ENCODE results near the gene PDE3A.

PDE3A gene

GRCh38 chr12:20507711-20508110 is 139.4 kb downstream of the PDE3A start:
- Mint-ChIP-seq H3K4me1 (peaks cover 8% of the 10 kb centered on the region), H3K27me3 (no peaks in the 10 kb centered on the region), H3K27ac (no peak overlapping the region), H3K4me3 (no peak overlapping the region), H3K9me3 (no peaks in the 10 kb centered on the region)
- no peak for DNase-seq
- no peak for ATAC-seq

DNA sequence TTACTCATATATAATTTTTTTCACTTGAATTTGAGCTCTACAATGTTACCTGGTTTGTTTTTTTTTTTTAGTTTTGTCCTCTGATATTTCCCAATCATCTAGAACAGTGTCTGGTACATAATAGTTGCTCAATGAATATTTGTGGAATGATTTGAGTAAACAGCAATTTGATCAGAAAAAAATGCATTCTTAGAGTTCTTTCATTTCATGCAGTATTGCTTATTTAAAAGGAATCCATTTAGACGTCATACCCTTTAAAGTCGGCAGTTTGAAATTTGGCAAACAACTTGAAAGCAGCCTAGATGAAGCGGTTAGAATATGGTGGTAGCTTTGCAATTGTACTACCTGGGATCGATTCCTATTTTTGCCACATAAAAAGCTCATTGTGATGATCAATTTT is 140.0 kb downstream of the PDE3A start:
- DNase-seq = no peak
- Mint-ChIP-seq H3K4me1 (peaks cover 8% of the 10 kb centered on the region), H3K27me3 (no peaks in the 10 kb centered on the region), H3K4me3 (no peak overlapping the region), H3K9me3 (no peaks in the 10 kb centered on the region), H3K27ac (no peak overlapping the region)
- no peak for ATAC-seq

- ATAC-seq = no peak
- DNase-seq = no peak
- Mint-ChIP-seq H3K9me3 (no peaks in the 10 kb centered on the region), H3K27me3 (no peaks in the 10 kb centered on the region), H3K4me3 (no peak overlapping the region), H3K27ac (no peak overlapping the region), H3K4me1 (peaks cover 8% of the 10 kb centered on the region)
These were observed 140.6 kb downstream of the PDE3A start for GRCh38 chr12:20508962-20509361.

GRCh38 chr12:20510811-20511210 is 142.5 kb downstream of the PDE3A start:
- ATAC-seq = no peak
- H3K27ac Mint-ChIP-seq = no peak overlapping the region
- H3K4me3 Mint-ChIP-seq = no peak overlapping the region
- no peaks in the 10 kb centered on the region for H3K27me3 Mint-ChIP-seq
- peaks cover 8% of the 10 kb centered on the region for H3K4me1 Mint-ChIP-seq
- no peaks in the 10 kb centered on the region for H3K9me3 Mint-ChIP-seq
- DNase-seq = no peak

GRCh38 chr12:20513189-20513588 is 144.9 kb downstream of the PDE3A start:
- DNase-seq (no peak), ATAC-seq (no peak)
- Mint-ChIP-seq H3K27ac (no peak overlapping the region), H3K4me1 (no peaks in the 10 kb centered on the region), H3K4me3 (no peak overlapping the region), H3K27me3 (no peaks in the 10 kb centered on the region), H3K9me3 (no peaks in the 10 kb centered on the region)

DNA sequence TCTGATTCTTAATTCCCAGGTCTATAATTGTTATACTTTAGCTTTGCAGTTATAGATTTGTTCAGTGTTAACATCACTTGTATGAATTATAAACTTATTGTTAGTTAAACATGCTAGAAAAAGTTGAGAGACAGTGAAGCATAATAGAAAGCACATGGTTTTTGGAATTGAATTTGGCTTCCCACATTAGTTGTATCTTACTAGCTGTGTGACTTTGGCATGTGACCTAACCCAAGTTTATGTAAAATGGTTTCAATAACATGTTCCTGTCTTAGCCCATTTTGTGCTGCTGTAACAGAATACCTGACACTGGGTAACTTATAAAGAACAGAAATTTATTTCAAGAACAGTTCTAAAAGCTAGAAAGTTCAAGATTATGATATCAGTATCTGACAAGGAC is 146.3 kb downstream of the PDE3A start:
- H3K4me3 Mint-ChIP-seq = no peak overlapping the region

GRCh38 chr12:20520532-20520931 is 152.2 kb downstream of the PDE3A start:
- Mint-ChIP-seq H3K4me1 (no peaks in the 10 kb centered on the region), H3K9me3 (no peaks in the 10 kb centered on the region), H3K27ac (no peak overlapping the region), H3K27me3 (no peaks in the 10 kb centered on the region), H3K4me3 (no peak overlapping the region)
- DNase-seq (no peak), ATAC-seq (no peak)

More for the DNA sequence above, 146.3 kb downstream of the PDE3A start:
- Mint-ChIP-seq H3K4me1 (no peaks in the 10 kb centered on the region), H3K9me3 (no peaks in the 10 kb centered on the region), H3K27me3 (no peaks in the 10 kb centered on the region), H3K27ac (no peak overlapping the region)
- no peak for DNase-seq
- no peak for ATAC-seq

- H3K27me3 Mint-ChIP-seq = no peaks in the 10 kb centered on the region
- H3K4me3 Mint-ChIP-seq = no peak overlapping the region
- DNase-seq = no peak
- no peaks in the 10 kb centered on the region for H3K4me1 Mint-ChIP-seq
- H3K27ac Mint-ChIP-seq = no peak overlapping the region
- ATAC-seq = no peak
- no peaks in the 10 kb centered on the region for H3K9me3 Mint-ChIP-seq
These were observed 155.3 kb downstream of the PDE3A start for GRCh38 chr12:20523658-20524057.

DNA sequence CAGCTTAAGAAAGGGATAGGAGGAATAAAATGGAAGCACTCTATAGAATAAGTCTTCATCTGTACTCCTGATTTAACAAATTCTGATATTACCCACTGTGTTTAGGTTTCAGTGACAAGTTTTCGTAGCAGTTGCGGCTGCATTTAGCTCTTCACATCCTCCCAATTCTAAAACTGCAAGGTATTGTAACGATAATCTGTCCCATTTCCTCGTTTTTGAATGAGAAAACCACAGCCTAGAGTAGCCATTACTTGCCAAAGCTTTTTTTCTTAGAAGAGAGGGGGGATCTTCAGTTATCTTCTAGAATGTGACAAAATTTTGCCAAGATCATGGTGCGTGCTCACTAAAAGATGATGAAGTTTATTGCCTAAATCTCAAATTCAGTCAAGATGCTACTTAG is 155.8 kb downstream of the PDE3A start:
- no peak overlapping the region for H3K4me3 Mint-ChIP-seq
- DNase-seq (no peak), ATAC-seq (no peak)
- no peak overlapping the region for H3K27ac Mint-ChIP-seq
- H3K27me3 Mint-ChIP-seq = no peaks in the 10 kb centered on the region
- H3K4me1 Mint-ChIP-seq = no peaks in the 10 kb centered on the region
- no peaks in the 10 kb centered on the region for H3K9me3 Mint-ChIP-seq

DNA sequence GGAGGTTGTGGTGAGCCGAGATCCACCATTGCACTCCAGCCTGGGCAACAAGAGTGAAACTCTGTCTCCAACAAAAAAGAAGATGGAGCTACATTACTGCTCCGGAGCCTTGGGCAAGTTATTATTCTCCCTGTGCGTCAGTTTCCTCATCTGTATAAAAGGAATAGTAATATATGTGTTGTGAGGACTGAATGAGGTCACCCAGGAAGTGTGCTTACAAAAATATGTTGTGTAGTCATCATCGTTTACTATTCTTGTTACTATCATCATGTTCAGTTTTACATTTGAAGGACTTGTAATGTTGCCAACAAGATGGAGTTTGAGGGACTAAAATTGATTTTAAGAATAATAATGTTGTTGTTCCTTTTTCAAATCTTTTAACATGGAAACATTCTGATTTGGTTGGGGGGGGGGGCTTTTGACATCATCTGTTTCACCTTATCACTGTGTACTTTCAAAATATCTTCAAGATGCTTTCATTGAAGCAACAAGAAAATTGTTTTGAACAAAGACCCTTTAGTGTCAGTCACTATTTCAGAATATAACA is 156.8 kb downstream of the PDE3A start:
- Mint-ChIP-seq H3K27me3 (no peaks in the 10 kb centered on the region), H3K4me1 (no peaks in the 10 kb centered on the region), H3K4me3 (no peak overlapping the region), H3K9me3 (no peaks in the 10 kb centered on the region), H3K27ac (no peak overlapping the region)
- no peak for DNase-seq
- no peak for ATAC-seq

- no peak overlapping the region for H3K4me3 Mint-ChIP-seq
- ATAC-seq (no peak), DNase-seq (no peak)
- H3K27me3 Mint-ChIP-seq = no peaks in the 10 kb centered on the region
- no peaks in the 10 kb centered on the region for H3K9me3 Mint-ChIP-seq
- H3K27ac Mint-ChIP-seq = no peak overlapping the region
- no peaks in the 10 kb centered on the region for H3K4me1 Mint-ChIP-seq
These were observed 159.3 kb downstream of the PDE3A start for GRCh38 chr12:20527417-20528163.

- no peak for ATAC-seq
- DNase-seq = no peak
- Mint-ChIP-seq H3K27ac (no peak overlapping the region), H3K9me3 (no peaks in the 10 kb centered on the region), H3K4me3 (no peak overlapping the region), H3K27me3 (no peaks in the 10 kb centered on the region), H3K4me1 (no peaks in the 10 kb centered on the region)
These were observed 159.9 kb downstream of the PDE3A start for GRCh38 chr12:20528208-20528607.

GRCh38 chr12:20546267-20546666 is 177.9 kb downstream of the PDE3A start:
- H3K27ac Mint-ChIP-seq = no peak overlapping the region
- no peak for ATAC-seq
- no peaks in the 10 kb centered on the region for H3K27me3 Mint-ChIP-seq
- H3K4me1 Mint-ChIP-seq = no peaks in the 10 kb centered on the region
- no peaks in the 10 kb centered on the region for H3K9me3 Mint-ChIP-seq
- no peak for DNase-seq
- H3K4me3 Mint-ChIP-seq = no peak overlapping the region

DNA sequence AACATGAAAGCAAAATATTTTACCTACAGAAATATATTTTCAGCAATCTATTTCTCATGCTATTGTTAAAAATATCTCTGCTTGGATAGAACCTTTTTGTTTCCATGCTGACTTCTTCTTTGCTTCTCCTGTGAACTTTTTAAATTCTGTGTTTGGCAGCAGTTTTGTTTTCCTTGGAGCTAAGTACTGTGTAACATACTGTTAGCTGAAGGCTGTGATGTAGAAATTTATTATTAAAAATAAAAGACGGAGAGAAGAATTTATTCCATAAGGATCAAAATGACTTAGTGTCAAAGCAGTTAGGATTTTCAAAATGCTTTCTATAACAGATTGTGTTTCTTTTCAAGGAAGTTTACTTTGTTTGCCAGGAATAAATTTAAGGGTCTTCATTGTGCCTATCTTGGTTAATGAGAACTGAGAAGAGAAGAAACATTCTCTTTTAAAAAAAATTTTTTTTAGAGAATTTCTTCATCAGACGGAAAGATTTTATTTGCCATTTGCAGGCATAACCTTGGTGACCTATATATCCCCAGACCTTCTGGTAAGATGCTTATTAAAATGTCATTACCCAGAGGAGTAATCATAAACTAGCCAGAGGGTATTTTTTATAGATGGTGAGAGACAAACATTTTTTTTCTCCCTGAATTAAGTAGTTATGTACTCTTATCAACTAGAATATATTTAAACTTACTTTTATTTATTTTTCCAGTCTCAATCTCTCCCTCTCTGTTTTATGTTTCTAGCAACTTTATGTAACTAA is 179.7 kb downstream of the PDE3A start:
- no peak for DNase-seq
- ATAC-seq = no peak
- Mint-ChIP-seq H3K4me1 (no peaks in the 10 kb centered on the region), H3K27ac (no peak overlapping the region), H3K27me3 (no peaks in the 10 kb centered on the region), H3K9me3 (no peaks in the 10 kb centered on the region), H3K4me3 (no peak overlapping the region)

DNA sequence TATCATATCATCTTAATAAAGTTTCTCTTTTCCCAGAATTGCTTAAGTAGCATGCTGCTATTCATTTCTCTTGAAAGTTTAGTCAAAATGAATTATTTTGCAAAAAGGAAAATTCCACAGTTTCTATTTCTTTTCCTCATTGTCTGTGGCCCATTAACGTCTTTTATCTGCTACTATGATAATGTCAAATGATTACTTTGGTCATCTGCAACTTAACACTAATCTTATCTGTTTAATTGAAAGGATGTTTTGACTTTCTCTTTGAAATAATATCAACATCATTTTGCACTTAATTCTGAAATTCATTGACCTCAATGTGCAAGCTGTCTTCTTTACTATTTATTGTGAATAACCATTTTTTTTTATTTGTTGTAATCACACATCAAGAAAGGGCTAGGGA is 180.3 kb downstream of the PDE3A start:
- H3K27ac Mint-ChIP-seq = no peak overlapping the region
- no peaks in the 10 kb centered on the region for H3K27me3 Mint-ChIP-seq
- no peaks in the 10 kb centered on the region for H3K9me3 Mint-ChIP-seq
- H3K4me1 Mint-ChIP-seq = no peaks in the 10 kb centered on the region
- no peak overlapping the region for H3K4me3 Mint-ChIP-seq
- ATAC-seq = no peak
- no peak for DNase-seq

- ATAC-seq = no peak
- Mint-ChIP-seq H3K9me3 (no peaks in the 10 kb centered on the region), H3K4me1 (no peaks in the 10 kb centered on the region)
These were observed 180.9 kb downstream of the PDE3A start for GRCh38 chr12:20549108-20549719.

More at GRCh38 chr12:20549108-20549719, 180.9 kb downstream of the PDE3A start:
- H3K27me3 Mint-ChIP-seq = no peaks in the 10 kb centered on the region
- no peak overlapping the region for H3K4me3 Mint-ChIP-seq
- no peak overlapping the region for H3K27ac Mint-ChIP-seq
- no peak for DNase-seq

Data from stimulated activated naive CD8-positive, alpha-beta T cell treated with anti-CD3 and anti-CD28 coated beads, Interleukin-15, amount 100 ng/mL, for 72 hours (primary cell).